Endothelial cell of umbilical vein (primary cell): Measurements from ENCODE around the gene ATP8A1. TPM values are rescaled to one million over a fixed set of nuclear protein-coding genes. Genes with fewer than 3 reads are reported as not detected.
"Not testable (repeated sequence)": the region's sequence is repeated elsewhere in the genome, so short reads cannot be mapped to it uniquely, and the experiment has no call there.

Experiments
- BruUV-seq: library from RNA; stranded (reverse); fragments of 400-500 nt; replicated peaks from 2 replicates; lab custom pipeline; 2021; lab: Mats Ljungman, UMichigan
- CTCF ChIA-PET: fragments of 300-600, 350-600 bp; sonication (Branson Sonifier 250); formaldehyde crosslinking; loops from one replicate; lab custom pipeline; 2021; ENCODE audit warnings: antibody characterized with exemption, inconsistent platforms; lab: Charles Lee
- POLR2A ChIA-PET: fragments of 300-600, 350-600 bp; sonication (Branson Sonifier 250); formaldehyde crosslinking; loops from one replicate; lab custom pipeline; 2021; ENCODE audit warnings: antibody characterized with exemption, inconsistent platforms; lab: Charles Lee
- DNase-seq: peaks from one replicate; pipeline ENCODE4 v3.0.0-alpha.2; 2011; ENCODE audit warnings: low read depth, low spot score
- FAIRE-seq: peaks from 2 replicates; lab custom pipeline; 2011; peaks lifted over from hg19 to GRCh38; lab: Jason Lieb, UNC
- H2AFZ ChIP-seq: 2 replicates; pipeline ENCODE4 v1.6.0; 2012; ENCODE audit warnings: low read depth, low read length, control low read depth, inconsistent platforms
- H3K27ac ChIP-seq: 2 replicates; pipeline ENCODE4 v1.5.1; 2011; ENCODE audit warnings: low read depth, mild to moderate bottlenecking, control low read depth, low read length, moderate library complexity; ENCODE audit not compliant: insufficient read depth
- H3K27me3 ChIP-seq, 2 experiments: 2 replicates each; pipeline versions ENCODE4 v1.6.0 to v1.6.1; 2011; ENCODE audit warnings: low read length in 2 of 2, mixed read lengths in 1 of 2; ENCODE audit not compliant: control insufficient read depth in 2 of 2, insufficient read depth in 2 of 2
- H3K36me3 ChIP-seq, 2 experiments: 2 replicates in 1 of 2; 3 replicates in 1 of 2; pipeline ENCODE4 v1.5.1; 2011; ENCODE audit warnings: low read length in 2 of 2, mild to moderate bottlenecking in 1 of 2, moderate library complexity in 1 of 2; ENCODE audit not compliant: control insufficient read depth in 2 of 2, insufficient read depth in 2 of 2; ENCODE audit errors: extremely low read depth in 1 of 2
- H3K4me1 ChIP-seq: 3 replicates; pipeline ENCODE4 v1.5.1; 2011; ENCODE audit warnings: mild to moderate bottlenecking, low read length; ENCODE audit not compliant: control insufficient read depth, insufficient read depth; ENCODE audit errors: extremely low read depth
- H3K4me2 ChIP-seq: 2 replicates; pipeline ENCODE4 v1.6.1; 2011; ENCODE audit warnings: low read length, control low read depth, mixed read lengths; ENCODE audit not compliant: insufficient read depth
- H3K4me3 ChIP-seq, 3 experiments: fragments of 200-600 bp in 1 of 3; sonication (generic), shearing (Covaris generic) in 1 of 3; replicated peaks in 1 of 3; 2 replicates each; pipeline ENCODE4 v1.5.1; 2011 to 2016; ENCODE audit warnings: control low read depth in 3 of 3, low read length in 3 of 3, mild to moderate bottlenecking in 2 of 3, inconsistent platforms in 1 of 3, low read depth in 1 of 3, moderate library complexity in 1 of 3; ENCODE audit not compliant: insufficient read depth in 1 of 3
- H3K79me2 ChIP-seq: 2 replicates; pipeline ENCODE4 v1.6.0; 2012; ENCODE audit warnings: low read length, inconsistent platforms; ENCODE audit not compliant: control insufficient read depth, insufficient read depth
- H3K9ac ChIP-seq: replicated peaks from 2 replicates; pipeline ENCODE3; 2011; ENCODE audit warnings: low read length, control low read depth; ENCODE audit not compliant: insufficient read depth; ENCODE audit errors: extremely low read depth
- H3K9me1 ChIP-seq: replicated peaks from 3 replicates; pipeline ENCODE4 v1.6.0; 2011; ENCODE audit warnings: mild to moderate bottlenecking, low read length; ENCODE audit not compliant: control insufficient read depth, insufficient read depth; ENCODE audit errors: extremely low read depth
- H3K9me3 ChIP-seq: replicated peaks from 2 replicates; pipeline ENCODE4 v1.5.1; 2012; ENCODE audit warnings: low read length, inconsistent platforms; ENCODE audit not compliant: control insufficient read depth, insufficient read depth
- H4K20me1 ChIP-seq: replicated peaks from 2 replicates; pipeline ENCODE3; 2011; ENCODE audit warnings: mild to moderate bottlenecking, low read length; ENCODE audit not compliant: control insufficient read depth, insufficient read depth; ENCODE audit errors: extremely low read depth
- EZH2 ChIP-seq: IDR thresholded peaks from 2 replicates; pipeline ENCODE4 v1.6.1; 2012; ENCODE audit warnings: borderline replicate concordance, low read depth, mild to moderate bottlenecking, moderate library complexity, low read length, inconsistent platforms; ENCODE audit not compliant: severe bottlenecking
- FOS ChIP-seq: IDR thresholded peaks from 2 replicates; pipeline ENCODE4 v1.6.1; 2011; ENCODE audit warnings: mild to moderate bottlenecking, low read length, moderate library complexity, borderline replicate concordance; ENCODE audit not compliant: insufficient read depth
- GATA2 ChIP-seq: IDR thresholded peaks from 2 replicates; pipeline ENCODE4 v1.7.0; 2011; ENCODE audit warnings: low read depth, mild to moderate bottlenecking, moderate library complexity, mixed read lengths, low read length; ENCODE audit not compliant: insufficient read length, insufficient read depth
- JUN ChIP-seq: IDR thresholded peaks from 2 replicates; pipeline ENCODE4 v1.6.1; 2011; ENCODE audit warnings: borderline replicate concordance, low read depth; ENCODE audit not compliant: insufficient read length, insufficient read depth
- MYC ChIP-seq: IDR thresholded peaks from one replicate; pipeline ENCODE4 v1.6.1; 2011; ENCODE audit warnings: mild to moderate bottlenecking, low read depth, low read length
- POLR2A ChIP-seq: IDR thresholded peaks from 2 replicates; pipeline ENCODE4 v1.6.1; 2012; ENCODE audit warnings: low read depth, mild to moderate bottlenecking, control low read depth, low read length
- POLR2AphosphoS5 ChIP-seq: IDR thresholded peaks from 2 replicates; pipeline ENCODE4 v1.6.1; 2012; ENCODE audit warnings: low read depth, mild to moderate bottlenecking, control low read depth, low read length, moderate library complexity; ENCODE audit not compliant: insufficient read depth
- dilution Hi-C: fragments of 300-500 bp; cut with MboI; formaldehyde crosslinking; loops from one replicate; pipeline ENCODE4 v1.15.0; 2019; ENCODE audit warnings: low sequenced_read_pairs; ENCODE audit not compliant: extremely low pct_ligation_motif_present
- intact Hi-C: fragments of 100-400 bp; cut with micrococcal nuclease; formaldehyde crosslinking; loops from one replicate; pipeline ENCODE4 v1.10.0; 2022
- polyA plus RNA-seq, 4 experiments: library from polyadenylated mRNA; depleted of rRNA in 3 of 4; stranded (reverse) in 3 of 4; unstranded in 1 of 4; fragments of >200 nt; gene quantifications; 2 replicates each; pipeline versions ENCODE4 v1.2.1 to v1.2.3, GENCODE V29; 2011 to 2012; ENCODE audit warnings: missing spikeins in 1 of 4
- total RNA-seq: library from RNA; stranded (reverse); gene quantifications from 2 replicates; pipeline ENCODE4 v1.2.3, GENCODE V29; 2021
- TF ChIP-seq, protein P1 (sequence below), 2 donors: IDR thresholded peaks; 1 replicate in 1 of 2; 2 replicates in 1 of 2; pipeline ENCODE4 v1.5.1; 2011; ENCODE audit warnings: low read length in 2 of 2, mild to moderate bottlenecking in 2 of 2, moderate library complexity in 2 of 2, control low read depth in 1 of 2, inconsistent platforms in 1 of 2, low read depth in 1 of 2; ENCODE audit not compliant: insufficient read depth in 1 of 2; ENCODE audit errors: extremely low read depth in 1 of 2

The ATP8A1 gene
- total and polyA plus RNA-seq, 2 donors (not counting 3 experiments of a cell fraction or from before 2014, with no cell fraction given) = 0.97 to 11.5 TPM

DNA sequence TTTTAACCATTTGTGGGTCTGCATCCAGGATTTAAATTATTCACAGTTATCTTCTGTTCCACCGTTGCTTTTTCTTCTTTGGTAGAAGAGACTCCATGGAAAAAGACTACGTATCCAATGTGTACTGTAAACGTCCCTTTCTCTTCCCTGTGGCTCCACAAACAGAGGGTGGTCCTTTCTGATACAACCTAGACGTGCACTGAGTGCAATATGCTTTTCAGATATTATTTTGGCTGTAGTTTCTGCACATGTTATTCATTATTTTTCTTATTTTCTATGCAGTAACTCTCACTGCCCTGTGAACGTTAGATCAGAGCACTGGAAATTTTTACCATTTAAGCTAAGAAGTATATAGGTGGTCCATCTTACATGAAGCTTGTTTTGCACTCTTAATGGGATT is 186.9 kb downstream of the ATP8A1 start:
- dilution Hi-C loops = no loop called here
- no peaks in the 10 kb centered on the region for H3K4me1 ChIP-seq
- H3K27ac ChIP-seq = no peak overlapping the region
- TF ChIP-seq, protein P1, sequence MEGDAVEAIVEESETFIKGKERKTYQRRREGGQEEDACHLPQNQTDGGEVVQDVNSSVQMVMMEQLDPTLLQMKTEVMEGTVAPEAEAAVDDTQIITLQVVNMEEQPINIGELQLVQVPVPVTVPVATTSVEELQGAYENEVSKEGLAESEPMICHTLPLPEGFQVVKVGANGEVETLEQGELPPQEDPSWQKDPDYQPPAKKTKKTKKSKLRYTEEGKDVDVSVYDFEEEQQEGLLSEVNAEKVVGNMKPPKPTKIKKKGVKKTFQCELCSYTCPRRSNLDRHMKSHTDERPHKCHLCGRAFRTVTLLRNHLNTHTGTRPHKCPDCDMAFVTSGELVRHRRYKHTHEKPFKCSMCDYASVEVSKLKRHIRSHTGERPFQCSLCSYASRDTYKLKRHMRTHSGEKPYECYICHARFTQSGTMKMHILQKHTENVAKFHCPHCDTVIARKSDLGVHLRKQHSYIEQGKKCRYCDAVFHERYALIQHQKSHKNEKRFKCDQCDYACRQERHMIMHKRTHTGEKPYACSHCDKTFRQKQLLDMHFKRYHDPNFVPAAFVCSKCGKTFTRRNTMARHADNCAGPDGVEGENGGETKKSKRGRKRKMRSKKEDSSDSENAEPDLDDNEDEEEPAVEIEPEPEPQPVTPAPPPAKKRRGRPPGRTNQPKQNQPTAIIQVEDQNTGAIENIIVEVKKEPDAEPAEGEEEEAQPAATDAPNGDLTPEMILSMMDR (IDR thresholded peaks at IDR 0.05; ENCODE audit: extremely low read depth in 1 of 2, insufficient read depth in 1 of 2, low read depth in 1 of 2, low read length in 2 of 2) = no peak
- TF ChIP-seq MYC (no peak), FOS (no peak), GATA2 (no peak), POLR2AphosphoS5 (no peak), JUN (no peak), EZH2 (no peak), POLR2A (no peak)
- ChIA-PET POLR2A (no interaction called here), CTCF (interaction anchor here (1.8 kb wide), 1 partner anchor 11 kb away, joined by 5 read pairs; no protein-coding TSS in a partner anchor)
- no peaks in the 10 kb centered on the region for H4K20me1 ChIP-seq
- DNase-seq = no peak
- no peaks in the 10 kb centered on the region for H3K36me3 ChIP-seq
- FAIRE-seq = no peak
- no peaks in the 10 kb centered on the region for H3K27me3 ChIP-seq
- no peak overlapping the region for H3K4me3 ChIP-seq
- H3K4me2 ChIP-seq = no peak overlapping the region
- no peak overlapping the region for H3K9ac ChIP-seq
- BruUV-seq = no TSS peak
- intact Hi-C loops = no loop called here
- no peaks in the 10 kb centered on the region for H3K9me3 ChIP-seq
- no peaks in the 10 kb centered on the region for H3K9me1 ChIP-seq
- no peaks in the 10 kb centered on the region for H3K79me2 ChIP-seq
- H2AFZ ChIP-seq = no peak overlapping the region

DNA sequence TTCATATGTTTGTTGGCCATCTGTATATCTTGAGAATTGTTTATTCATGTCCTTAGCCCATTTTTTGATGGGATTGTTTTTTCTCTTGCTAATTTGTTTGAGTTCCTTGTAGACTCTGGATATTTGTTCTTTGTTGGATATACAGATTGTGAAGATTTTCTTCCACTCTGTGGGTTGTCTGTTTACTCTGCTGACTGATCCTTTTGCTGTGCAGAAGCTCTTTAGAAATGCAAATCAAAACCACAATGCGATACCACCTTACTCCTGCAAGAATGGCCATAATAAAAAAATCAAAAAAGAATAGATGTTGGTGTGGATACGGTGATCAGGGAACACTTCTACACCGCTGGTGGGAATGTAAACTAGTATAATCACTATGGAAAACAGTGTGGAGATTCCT is 189.1 kb downstream of the ATP8A1 start:
- FAIRE-seq, intact Hi-C loops, H3K79me2 ChIP-seq, DNase-seq, BruUV-seq, H3K4me1 ChIP-seq, H2AFZ ChIP-seq, H4K20me1 ChIP-seq, H3K27ac ChIP-seq, H3K9me3 ChIP-seq, H3K27me3 ChIP-seq, H3K4me3 ChIP-seq, dilution Hi-C loops, H3K4me2 ChIP-seq, H3K36me3 ChIP-seq, H3K9me1 ChIP-seq, POLR2A ChIA-PET, H3K9ac ChIP-seq: not testable (repeated sequence)
- CTCF ChIA-PET = interaction anchor here (2.3 kb wide), 1 partner anchor 11 kb away, joined by 6 read pairs; no protein-coding TSS in a partner anchor
